Measurements from ENCODE around the gene CDC25B.

The CDC25B gene

DNA sequence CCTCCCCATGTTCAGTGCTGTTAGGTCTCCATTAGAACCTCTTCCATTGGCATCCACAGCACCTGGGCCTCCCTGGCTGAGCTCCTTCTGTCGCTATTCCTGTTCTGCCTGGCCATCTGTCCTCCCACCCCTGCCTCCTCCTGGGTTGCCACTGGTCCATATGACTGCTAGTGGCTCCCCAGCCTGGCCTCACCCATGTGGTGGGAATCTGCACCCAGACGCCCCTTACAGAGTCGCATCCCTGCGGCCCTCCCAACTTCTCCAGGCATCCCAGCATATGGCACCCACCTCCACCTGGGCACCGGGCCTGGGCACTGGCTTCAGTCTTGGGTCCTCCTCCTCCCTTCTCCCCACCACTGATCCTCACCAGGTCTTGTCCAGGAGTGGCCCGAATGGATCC lies 7.7 kb downstream of the CDC25B start:
- Histone ChIP-seq H3K9me3 (ENCODE audit: control extremely low read depth in 1 of 5, control insufficient read depth in 4 of 5, insufficient read depth in 2 of 5, low read depth in 1 of 5, low read length in 4 of 5) (no peaks in the 10 kb centered on the region), H3K27me3 (replicated peaks in 2 of 5; ENCODE audit: control insufficient read depth in 4 of 5, insufficient read depth in 5 of 5, low read length in 4 of 5) (no peaks in the 10 kb centered on the region), H3K4me1 (ENCODE audit: control extremely low read depth in 1 of 4, control insufficient read depth in 4 of 4, insufficient read depth in 4 of 4, low read length in 3 of 4) (peaks cover 0 to 27% (median 22%) of the 10 kb centered on the region in 4 experiments), H3K4me3 (ENCODE audit: control insufficient read depth in 1 of 7, extremely low read depth in 1 of 7, insufficient read depth in 4 of 7, low read depth in 2 of 7, low read length in 6 of 7) (no peak overlapping the region), H3K27ac (ENCODE audit: insufficient read depth in 1 of 2, low read depth in 1 of 2, low read length in 2 of 2, poor library complexity in 1 of 2, severe bottlenecking in 2 of 2) (no peak overlapping the region), H3K36me3 (ENCODE audit: control insufficient read depth in 4 of 4, insufficient read depth in 4 of 4, low read length in 3 of 4) (peaks cover 0 to 73% (median 33%) of the 10 kb centered on the region in 4 experiments)
- ChIA-PET POLR2A (no interaction called here), CTCF (no interaction called here)
- 95% methylated on average over 6 of the region's 6 CpGs for WGBS (ENCODE audit: insufficient coverage)
- DNase-seq: no peak

DNA sequence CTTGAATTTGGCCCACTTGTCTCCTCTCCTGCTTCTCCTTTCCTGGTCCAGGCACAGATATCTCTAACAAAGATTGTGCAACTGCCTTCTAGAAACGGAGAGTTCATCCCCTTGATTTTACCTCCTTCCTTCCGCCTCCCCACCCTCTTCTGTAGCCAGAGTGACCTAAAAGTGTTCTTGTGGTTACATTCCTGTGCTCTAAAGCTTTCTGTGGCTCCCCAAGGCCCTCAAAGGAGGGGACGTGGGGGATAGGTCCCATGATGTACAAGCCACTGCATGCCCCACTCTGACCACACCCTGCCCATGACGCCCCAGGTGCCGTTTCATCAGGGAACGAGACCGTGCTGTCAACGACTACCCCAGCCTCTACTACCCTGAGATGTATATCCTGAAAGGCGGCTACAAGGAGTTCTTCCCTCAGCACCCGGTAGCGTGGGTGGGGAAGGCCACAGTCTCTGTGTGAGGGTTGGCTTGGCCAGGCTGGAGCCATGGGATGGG lies 8.2 kb downstream of the CDC25B start:
- no peak overlapping the region for H3K27ac ChIP-seq (ENCODE audit: insufficient read depth in 1 of 2, low read depth in 1 of 2, low read length in 2 of 2, poor library complexity in 1 of 2, severe bottlenecking in 2 of 2)
- CTCF ChIA-PET: no interaction called here

DNA sequence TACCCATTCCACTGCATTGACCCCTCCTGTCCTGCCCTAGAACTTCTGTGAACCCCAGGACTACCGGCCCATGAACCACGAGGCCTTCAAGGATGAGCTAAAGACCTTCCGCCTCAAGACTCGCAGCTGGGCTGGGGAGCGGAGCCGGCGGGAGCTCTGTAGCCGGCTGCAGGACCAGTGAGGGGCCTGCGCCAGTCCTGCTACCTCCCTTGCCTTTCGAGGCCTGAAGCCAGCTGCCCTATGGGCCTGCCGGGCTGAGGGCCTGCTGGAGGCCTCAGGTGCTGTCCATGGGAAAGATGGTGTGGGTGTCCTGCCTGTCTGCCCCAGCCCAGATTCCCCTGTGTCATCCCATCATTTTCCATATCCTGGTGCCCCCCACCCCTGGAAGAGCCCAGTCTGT lies 8.7 kb downstream of the CDC25B start:
- no peak overlapping the region for H3K27ac ChIP-seq (ENCODE audit: insufficient read depth in 1 of 2, low read depth in 1 of 2, low read length in 2 of 2, poor library complexity in 1 of 2, severe bottlenecking in 2 of 2)
- DNase-seq: no peak
- ChIA-PET CTCF (interaction anchor here (1.0 to 1.1 kb wide), 2 partner anchors 9 to 18 kb away, joined by 3 to 6 read pairs; partner anchors contain the start of genes CDC25B and CENPB), POLR2A (no interaction called here)
- H3K4me3 ChIP-seq (ENCODE audit: control insufficient read depth in 1 of 7, extremely low read depth in 1 of 7, insufficient read depth in 4 of 7, low read depth in 2 of 7, low read length in 6 of 7): no peak overlapping the region
- H3K36me3 ChIP-seq (ENCODE audit: control insufficient read depth in 4 of 4, insufficient read depth in 4 of 4, low read length in 3 of 4): peaks cover 0 to 65% (median 32%) of the 10 kb centered on the region in 4 experiments
- 98% methylated on average over 11 of the region's 11 CpGs for WGBS (ENCODE audit: insufficient coverage)
- no peaks in the 10 kb centered on the region for H3K9me3 ChIP-seq (ENCODE audit: control extremely low read depth in 1 of 5, control insufficient read depth in 4 of 5, insufficient read depth in 2 of 5, low read depth in 1 of 5, low read length in 4 of 5)
- H3K4me1 ChIP-seq (ENCODE audit: control extremely low read depth in 1 of 4, control insufficient read depth in 4 of 4, insufficient read depth in 4 of 4, low read length in 3 of 4): peaks cover 0 to 24% (median 20%) of the 10 kb centered on the region in 4 experiments
- H3K27me3 ChIP-seq (replicated peaks in 2 of 5; ENCODE audit: control insufficient read depth in 4 of 5, insufficient read depth in 5 of 5, low read length in 4 of 5): no peaks in the 10 kb centered on the region

More for the DNA sequence above, 8.2 kb downstream of the CDC25B start:
- H3K4me3 ChIP-seq (ENCODE audit: control insufficient read depth in 1 of 7, extremely low read depth in 1 of 7, insufficient read depth in 4 of 7, low read depth in 2 of 7, low read length in 6 of 7): no peak overlapping the region
- H3K27me3 ChIP-seq (replicated peaks in 2 of 5; ENCODE audit: control insufficient read depth in 4 of 5, insufficient read depth in 5 of 5, low read length in 4 of 5): no peaks in the 10 kb centered on the region
- peaks cover 0 to 24% (median 20%) of the 10 kb centered on the region in 4 experiments for H3K4me1 ChIP-seq (ENCODE audit: control extremely low read depth in 1 of 4, control insufficient read depth in 4 of 4, insufficient read depth in 4 of 4, low read length in 3 of 4)
- WGBS (ENCODE audit: insufficient coverage): 93% methylated on average over 7 of the region's 11 CpGs
- no peak for DNase-seq
- POLR2A ChIA-PET: no interaction called here
- peaks cover 0 to 68% (median 32%) of the 10 kb centered on the region in 4 experiments for H3K36me3 ChIP-seq (ENCODE audit: control insufficient read depth in 4 of 4, insufficient read depth in 4 of 4, low read length in 3 of 4)
- no peaks in the 10 kb centered on the region for H3K9me3 ChIP-seq (ENCODE audit: control extremely low read depth in 1 of 5, control insufficient read depth in 4 of 5, insufficient read depth in 2 of 5, low read depth in 1 of 5, low read length in 4 of 5)

DNA sequence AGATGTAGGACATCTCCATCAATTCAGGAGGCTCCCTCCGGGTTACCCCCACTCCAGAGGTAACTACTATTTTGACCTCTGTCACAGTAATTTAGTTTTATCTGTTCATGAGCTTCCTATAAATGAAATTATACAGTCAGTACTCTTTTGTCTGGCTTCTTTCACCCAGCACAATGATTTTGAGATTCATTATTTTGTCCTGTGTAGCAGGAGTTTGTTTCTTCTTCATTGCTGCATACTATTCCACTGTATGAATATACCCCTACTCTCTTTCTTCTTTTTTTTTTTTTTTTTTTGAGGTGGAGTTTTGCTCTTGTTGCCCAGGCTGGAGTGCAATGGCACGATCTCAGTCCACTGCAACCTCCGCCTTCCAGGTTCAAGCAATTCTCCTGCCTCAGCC lies 12.4 kb downstream of the CDC25B start:
- ChIA-PET POLR2A (no interaction called here), CTCF (interaction anchor here (1.0 kb wide), 1 partner anchor 29 kb away, joined by 3 read pairs; no protein-coding TSS in a partner anchor)
- H3K36me3 ChIP-seq (ENCODE audit: control insufficient read depth in 4 of 4, insufficient read depth in 4 of 4, low read length in 3 of 4): peaks cover 0 to 27% (median 13%) of the 10 kb centered on the region in 4 experiments
- no peaks in the 10 kb centered on the region for H3K27me3 ChIP-seq (replicated peaks in 2 of 5; ENCODE audit: control insufficient read depth in 4 of 5, insufficient read depth in 5 of 5, low read length in 4 of 5)
- H3K9me3 ChIP-seq (ENCODE audit: control extremely low read depth in 1 of 5, control insufficient read depth in 4 of 5, insufficient read depth in 2 of 5, low read depth in 1 of 5, low read length in 4 of 5): no peaks in the 10 kb centered on the region
- no peak overlapping the region for H3K4me3 ChIP-seq (ENCODE audit: control insufficient read depth in 1 of 7, extremely low read depth in 1 of 7, insufficient read depth in 4 of 7, low read depth in 2 of 7, low read length in 6 of 7)
- no peak for DNase-seq
- no peak overlapping the region for H3K27ac ChIP-seq (ENCODE audit: insufficient read depth in 1 of 2, low read depth in 1 of 2, low read length in 2 of 2, poor library complexity in 1 of 2, severe bottlenecking in 2 of 2)
- peaks cover 7 to 50% (median 39%) of the 10 kb centered on the region in 4 experiments for H3K4me1 ChIP-seq (ENCODE audit: control extremely low read depth in 1 of 4, control insufficient read depth in 4 of 4, insufficient read depth in 4 of 4, low read length in 3 of 4)
- WGBS (ENCODE audit: insufficient coverage): 100% methylated on average over 2 of the region's 3 CpGs

DNA sequence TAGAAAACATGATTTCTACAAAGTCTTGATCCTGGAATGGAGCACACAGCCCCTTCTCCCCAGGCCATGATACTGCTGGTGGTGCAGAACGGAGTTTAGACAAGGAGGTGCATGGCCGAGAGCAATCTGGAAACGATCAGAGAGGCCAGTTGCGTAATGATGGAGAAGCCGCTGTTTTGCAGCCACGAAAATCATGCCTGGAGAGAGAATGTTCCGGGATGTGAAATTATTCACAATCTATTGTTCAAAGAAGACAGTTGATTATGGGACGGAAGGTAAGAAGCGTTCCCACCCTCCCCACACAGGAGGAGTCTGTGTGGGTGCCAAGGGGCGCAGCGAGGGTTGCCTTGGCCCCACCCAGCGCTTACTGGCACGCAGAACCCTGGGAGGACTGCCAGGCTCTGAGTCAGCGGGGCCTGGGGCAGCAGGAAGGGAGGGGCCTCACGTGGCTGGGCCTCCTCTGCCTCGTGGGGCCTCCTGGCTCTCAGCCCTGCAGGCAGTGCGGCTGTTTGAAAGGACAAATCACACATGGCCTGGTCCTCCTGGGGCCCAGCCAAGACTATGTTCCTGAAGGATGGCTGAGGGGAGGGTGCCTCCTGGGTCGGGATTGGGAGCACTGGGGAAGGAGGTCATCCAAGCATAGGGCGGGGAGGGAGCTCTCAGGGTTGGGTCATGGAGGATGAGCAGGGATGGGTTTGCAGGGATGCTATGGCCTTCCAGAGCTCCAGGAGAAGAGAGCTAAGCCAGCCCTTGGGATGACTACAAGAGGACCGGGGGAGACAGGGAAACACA lies 15.6 kb downstream of the CDC25B start:
- peak overlapping the region in 6 of 7 experiments; percentile 40 to 77 (median 50) for H3K4me3 ChIP-seq (ENCODE audit: control insufficient read depth in 1 of 7, extremely low read depth in 1 of 7, insufficient read depth in 4 of 7, low read depth in 2 of 7, low read length in 6 of 7)
- H3K36me3 ChIP-seq (ENCODE audit: control insufficient read depth in 4 of 4, insufficient read depth in 4 of 4, low read length in 3 of 4): no peaks in the 10 kb centered on the region
- H3K4me1 ChIP-seq (ENCODE audit: control extremely low read depth in 1 of 4, control insufficient read depth in 4 of 4, insufficient read depth in 4 of 4, low read length in 3 of 4): peaks cover 7 to 49% (median 40%) of the 10 kb centered on the region in 4 experiments
- ChIA-PET POLR2A (interaction anchor here (0.6 kb wide), 1 partner anchor 14 kb away, joined by 7 read pairs; no protein-coding TSS in a partner anchor), CTCF (interaction anchor here (0.8 to 1.7 kb wide), 3 partner anchors 9 to 25 kb away, joined by 4 to 5 read pairs (median 4); partner anchors contain the start of gene AP5S1)
- WGBS (ENCODE audit: insufficient coverage): 8% methylated on average over 17 of the region's 20 CpGs
- H3K9me3 ChIP-seq (ENCODE audit: control extremely low read depth in 1 of 5, control insufficient read depth in 4 of 5, insufficient read depth in 2 of 5, low read depth in 1 of 5, low read length in 4 of 5): no peaks in the 10 kb centered on the region
- DNase-seq: peak; percentile 92 to 97 (median 96)
- H3K27me3 ChIP-seq (replicated peaks in 2 of 5; ENCODE audit: control insufficient read depth in 4 of 5, insufficient read depth in 5 of 5, low read length in 4 of 5): no peaks in the 10 kb centered on the region
- peak overlapping the region; percentile 41 to 81 for H3K27ac ChIP-seq (ENCODE audit: insufficient read depth in 1 of 2, low read depth in 1 of 2, low read length in 2 of 2, poor library complexity in 1 of 2, severe bottlenecking in 2 of 2)

DNA sequence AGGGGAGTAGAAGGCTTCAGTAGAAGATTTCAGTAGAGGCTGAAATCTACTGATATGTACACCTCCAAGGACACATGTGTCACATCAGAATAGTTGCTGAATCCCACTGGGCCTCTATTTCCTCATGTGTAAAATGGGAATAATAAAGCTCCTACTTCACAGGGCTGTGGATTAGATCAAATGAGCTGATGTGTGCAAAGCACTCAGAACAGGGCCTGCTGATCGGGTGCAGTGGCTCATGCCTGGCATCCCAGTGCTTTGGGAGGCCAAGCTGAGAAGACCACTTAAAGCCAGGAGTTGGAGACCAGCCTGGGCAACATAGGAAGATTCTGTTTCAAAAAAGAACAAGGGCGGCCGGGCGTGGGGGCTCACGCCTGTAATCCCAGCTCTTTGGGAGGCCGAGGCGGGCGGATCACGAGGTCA lies 16.2 kb downstream of the CDC25B start:
- H3K27ac ChIP-seq (ENCODE audit: insufficient read depth in 1 of 2, low read depth in 1 of 2, low read length in 2 of 2, poor library complexity in 1 of 2, severe bottlenecking in 2 of 2): peak overlapping the region in 1 of 2 experiments; percentile 81
- ChIA-PET POLR2A (no interaction called here), CTCF (interaction anchor here (0.8 to 12.9 kb wide), 3 partner anchors 8 to 25 kb away, joined by 4 to 127 read pairs (median 5); partner anchors contain the start of genes AP5S1 and CENPB)
- H3K4me1 ChIP-seq (ENCODE audit: control extremely low read depth in 1 of 4, control insufficient read depth in 4 of 4, insufficient read depth in 4 of 4, low read length in 3 of 4): peaks cover 7 to 44% (median 34%) of the 10 kb centered on the region in 4 experiments
- DNase-seq: no peak
- H3K4me3 ChIP-seq (ENCODE audit: control insufficient read depth in 1 of 7, extremely low read depth in 1 of 7, insufficient read depth in 4 of 7, low read depth in 2 of 7, low read length in 6 of 7): no peak overlapping the region
- no peaks in the 10 kb centered on the region for H3K27me3 ChIP-seq (replicated peaks in 2 of 5; ENCODE audit: control insufficient read depth in 4 of 5, insufficient read depth in 5 of 5, low read length in 4 of 5)
- 100% methylated on average over 3 of the region's 9 CpGs for WGBS (ENCODE audit: insufficient coverage)
- no peaks in the 10 kb centered on the region for H3K36me3 ChIP-seq (ENCODE audit: control insufficient read depth in 4 of 4, insufficient read depth in 4 of 4, low read length in 3 of 4)
- no peaks in the 10 kb centered on the region for H3K9me3 ChIP-seq (ENCODE audit: control extremely low read depth in 1 of 5, control insufficient read depth in 4 of 5, insufficient read depth in 2 of 5, low read depth in 1 of 5, low read length in 4 of 5)
